Cardiac muscle cell (in vitro differentiated cells and primary cell): ENCODE data around the gene FRMD1. TPM values are rescaled to one million over a fixed set of nuclear protein-coding genes. Genes with fewer than 3 reads are reported as not detected.

Source experiments
- DNase-seq, 2 donors: peaks; one replicate each; pipeline versions ENCODE4 v3.0.0 to v3.0.0-alpha.2; 2010 to 2017; ENCODE audit warnings: low read depth in 1 of 2, low spot score in 1 of 2
- H3K27ac ChIP-seq: fragments of 200-600 bp; sonication (generic); 2 replicates; pipeline ENCODE4 v1.5.1; 2016
- H3K27me3 ChIP-seq: fragments of 200-600 bp; sonication (generic); 2 replicates; pipeline ENCODE4 v1.6.0; 2016; ENCODE audit warnings: control low read depth
- H3K36me3 ChIP-seq: fragments of 200-600 bp; sonication (generic); 2 replicates; pipeline ENCODE4 v1.5.1; 2016; ENCODE audit warnings: control low read depth
- H3K4me1 ChIP-seq: fragments of 200-600 bp; sonication (generic); 2 replicates; pipeline ENCODE4 v1.8.1; 2017; ENCODE audit warnings: low read depth, mild to moderate bottlenecking, mixed run types
- H3K4me3 ChIP-seq: fragments of 200-600 bp; sonication (generic); 2 replicates; pipeline ENCODE4 v1.5.1; 2016; ENCODE audit warnings: mild to moderate bottlenecking
- H3K9me3 ChIP-seq: fragments of 200-600 bp; sonication (generic); 2 replicates; pipeline ENCODE4 v1.5.1; 2017; ENCODE audit warnings: low read depth, mild to moderate bottlenecking, control low read depth
- CTCF ChIP-seq: IDR thresholded peaks from 2 replicates; pipeline ENCODE4 v1.5.1; 2012; ENCODE audit warnings: low read depth, mild to moderate bottlenecking, low read length
- polyA plus RNA-seq: library from polyadenylated mRNA; unstranded; fragments of >200 nt; fragmentation: Nextera tagmentation; extraction: Ambion mirVana; gene quantifications from 2 replicates; pipeline ENCODE4 v1.2.1, GENCODE V29; 2016
- total RNA-seq: library from RNA; depleted of rRNA; stranded (reverse); fragments of >200 nt; gene quantifications from 2 replicates; pipeline ENCODE4 v1.2.3, GENCODE V29; 2016

The FRMD1 gene
- total and polyA plus RNA-seq, 2 experiments from 2014 or later: 0.09 TPM; not detected in 1

DNA sequence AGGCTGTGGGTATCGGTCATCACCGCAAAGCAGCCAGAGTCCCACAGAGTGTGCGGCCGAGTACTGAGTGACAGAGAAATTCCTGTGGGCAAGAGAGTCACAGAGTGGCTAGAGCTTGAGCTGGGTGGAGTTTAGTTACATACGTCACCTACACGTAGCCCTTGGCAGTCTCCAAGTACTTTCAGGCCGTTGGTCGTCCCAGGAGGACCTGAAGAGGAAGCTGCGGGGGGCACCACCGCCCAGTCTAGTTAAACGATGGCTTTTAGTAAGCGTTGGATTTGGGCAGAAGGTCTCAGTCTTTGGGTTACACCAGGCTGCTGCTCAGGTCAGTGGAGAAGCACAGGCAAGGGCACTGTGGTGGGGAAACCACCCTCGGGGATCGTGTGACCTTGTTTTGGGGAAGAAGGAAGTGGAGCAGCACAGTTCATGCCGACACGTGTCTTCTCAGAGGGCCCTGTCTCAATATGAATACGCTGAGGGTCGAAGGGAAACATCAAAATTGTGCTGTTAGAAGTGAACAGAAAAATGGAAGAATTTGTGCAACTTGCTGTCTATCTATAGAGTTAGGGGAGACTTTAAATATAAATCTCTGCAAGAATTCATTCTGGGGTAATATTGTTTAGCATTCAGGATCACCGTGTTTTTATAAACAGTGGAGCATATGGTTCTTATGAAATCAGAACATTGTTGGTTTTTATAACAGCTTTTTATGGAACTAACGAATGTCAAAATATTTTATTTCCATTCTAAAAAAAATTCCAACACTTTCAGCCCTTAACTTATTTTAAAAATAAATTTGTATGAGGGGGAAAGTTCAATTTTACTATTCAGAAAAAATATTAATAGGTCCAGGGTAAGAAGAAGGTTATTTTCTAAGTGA, 52.9 kb downstream of the FRMD1 start:
- no peaks in the 10 kb centered on the region for H3K36me3 ChIP-seq
- H3K4me1 ChIP-seq: no peaks in the 10 kb centered on the region
- no peaks in the 10 kb centered on the region for H3K9me3 ChIP-seq
- no peak overlapping the region for H3K27ac ChIP-seq
- H3K27me3 ChIP-seq: no peaks in the 10 kb centered on the region
- no peak overlapping the region for H3K4me3 ChIP-seq
- no peak for TF ChIP-seq CTCF
- no peak for DNase-seq

DNA sequence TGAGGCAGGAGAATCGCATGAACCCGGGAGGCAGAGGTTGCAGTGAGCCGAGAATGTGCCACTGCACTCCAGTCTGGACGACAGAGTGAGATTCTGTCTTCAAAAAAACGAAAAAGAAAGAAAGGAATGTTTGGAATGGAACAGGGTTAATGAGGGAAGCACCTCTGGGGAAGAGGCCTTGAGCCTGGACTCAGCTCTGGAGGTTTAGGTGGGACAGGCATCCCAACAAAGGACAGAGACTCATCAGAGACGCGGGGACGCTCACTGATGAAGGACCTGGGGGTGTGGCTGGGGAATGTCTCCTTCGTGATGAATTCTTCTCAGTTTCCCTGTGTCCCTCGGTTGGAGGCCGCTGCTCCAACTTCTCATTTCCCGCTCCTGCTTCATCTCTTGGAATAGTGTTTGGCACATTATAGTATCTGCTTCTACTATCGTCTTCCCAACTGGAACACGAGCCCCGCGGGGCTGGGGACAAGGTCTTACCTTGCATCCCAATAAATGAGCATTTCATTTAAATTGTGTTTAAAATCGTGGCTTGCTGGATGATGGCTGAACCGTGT, 54.0 kb downstream of the FRMD1 start:
- Histone ChIP-seq H3K36me3 (no peaks in the 10 kb centered on the region), H3K27me3 (no peaks in the 10 kb centered on the region), H3K9me3 (no peaks in the 10 kb centered on the region), H3K27ac (no peak overlapping the region), H3K4me1 (no peaks in the 10 kb centered on the region), H3K4me3 (no peak overlapping the region)
- TF ChIP-seq CTCF: no peak
- no peak for DNase-seq

DNA sequence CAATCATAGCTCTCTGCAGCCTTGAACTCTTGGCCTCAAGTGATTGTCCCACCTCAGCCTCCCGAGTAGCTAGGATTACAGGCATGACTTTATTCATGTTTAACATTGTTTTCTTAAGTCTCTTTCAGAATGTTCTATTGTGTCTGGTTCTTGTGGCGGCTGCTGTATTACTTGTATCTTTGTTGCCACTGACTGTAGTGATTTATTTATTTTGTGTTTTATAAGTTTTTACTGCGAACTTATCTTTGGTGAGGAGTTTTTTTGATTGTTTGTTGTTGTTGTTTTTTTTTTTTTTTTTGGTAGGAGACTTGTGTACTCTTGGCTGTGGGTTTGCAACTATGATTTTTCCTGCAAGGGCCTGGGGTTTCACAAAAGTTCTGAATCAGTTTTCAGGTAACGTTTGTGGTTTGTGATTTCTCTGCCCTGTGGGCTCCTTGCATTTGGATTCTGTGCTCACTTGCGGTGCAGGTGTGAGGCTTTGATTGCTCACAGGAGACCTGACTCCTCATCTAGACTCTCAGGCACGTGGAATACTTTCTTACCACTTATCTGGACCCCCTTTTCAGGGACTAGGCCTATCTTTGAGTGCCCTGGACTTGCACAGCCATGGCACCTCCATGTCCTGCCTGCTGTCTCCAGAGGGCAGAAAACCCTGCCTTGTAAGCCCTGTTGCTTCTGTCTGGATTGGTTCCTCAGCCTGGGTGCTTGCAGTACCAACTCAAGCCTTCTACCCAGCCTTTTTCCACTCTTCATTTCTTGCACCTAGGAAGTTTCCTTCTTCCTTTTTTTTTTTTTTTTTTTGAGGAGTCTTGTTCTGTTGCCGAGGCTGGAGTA, 56.3 kb downstream of the FRMD1 start:
- H3K9me3 ChIP-seq: no peaks in the 10 kb centered on the region
- no peak overlapping the region for H3K27ac ChIP-seq
- no peak for DNase-seq
- no peaks in the 10 kb centered on the region for H3K36me3 ChIP-seq
- H3K4me3 ChIP-seq: no peak overlapping the region
- no peaks in the 10 kb centered on the region for H3K4me1 ChIP-seq
- no peaks in the 10 kb centered on the region for H3K27me3 ChIP-seq
- TF ChIP-seq CTCF: no peak

- no peak for DNase-seq
- no peak overlapping the region for H3K4me3 ChIP-seq
- H3K9me3 ChIP-seq: no peaks in the 10 kb centered on the region
- H3K27ac ChIP-seq: no peak overlapping the region
- H3K4me1 ChIP-seq: no peaks in the 10 kb centered on the region
- TF ChIP-seq CTCF: no peak
- no peaks in the 10 kb centered on the region for H3K36me3 ChIP-seq
- H3K27me3 ChIP-seq: no peaks in the 10 kb centered on the region
Observed at GRCh38 chr6:168021581-168021980, 57.4 kb downstream of the FRMD1 start.

DNA sequence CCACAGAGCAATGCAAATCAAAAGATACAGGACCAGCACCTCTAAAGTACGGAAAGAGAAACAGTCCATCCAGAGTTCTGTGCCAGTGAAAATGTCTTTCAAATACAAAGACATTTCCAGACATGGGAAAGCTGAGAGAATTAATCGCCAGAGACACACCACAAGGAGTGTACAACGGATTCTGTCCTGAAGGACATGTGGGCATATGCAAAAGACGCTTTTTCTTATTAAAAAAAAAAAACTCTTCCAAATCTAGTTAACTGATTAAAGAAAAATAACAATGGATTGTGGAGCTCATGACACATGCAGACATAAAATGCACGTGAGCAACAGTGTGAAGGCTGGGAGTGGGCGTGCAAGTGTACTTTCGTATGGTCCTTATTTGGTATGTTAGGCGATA, 58.8 kb downstream of the FRMD1 start:
- no peak for TF ChIP-seq CTCF
- no peak for DNase-seq
- H3K27me3 ChIP-seq: no peaks in the 10 kb centered on the region
- no peaks in the 10 kb centered on the region for H3K9me3 ChIP-seq
- H3K4me3 ChIP-seq: no peak overlapping the region
- H3K27ac ChIP-seq: no peak overlapping the region
- H3K36me3 ChIP-seq: no peaks in the 10 kb centered on the region
- H3K4me1 ChIP-seq: no peaks in the 10 kb centered on the region
